Esophagus muscularis mucosa (tissue), 4 donors: Measurements from ENCODE around the gene UVRAG.

Experiments used
- CTCF ChIP-seq, 3 experiments: fragments of 200-600 bp in 2 of 3; fragments of 450-650 bp in 1 of 3; sonication (generic) in 2 of 3; IDR thresholded peaks; one replicate each; pipeline ENCODE4 v1.5.1; 2017 to 2019; ENCODE audit warnings: antibody characterized with exemption in 3 of 3, mild to moderate bottlenecking in 2 of 3, moderate library complexity in 1 of 3
- EP300 ChIP-seq: sonication (generic); formaldehyde crosslinking; IDR thresholded peaks from one replicate; pipeline ENCODE4 v1.6.1; 2017; ENCODE audit warnings: antibody characterized with exemption
- POLR2A ChIP-seq: fragments of 450-650 bp; IDR thresholded peaks from one replicate; pipeline ENCODE4 v1.6.1; 2017; ENCODE audit warnings: antibody characterized with exemption, moderate library complexity, mild to moderate bottlenecking, low read depth
- POLR2AphosphoS5 ChIP-seq, 2 donors: sonication (generic); formaldehyde crosslinking; IDR thresholded peaks; one replicate each; pipeline ENCODE4 v1.6.1; 2017; ENCODE audit warnings: antibody characterized with exemption in 2 of 2

- TF ChIP-seq CTCF (IDR thresholded peaks at IDR 0.05) (no peak), POLR2A (no peak), EP300 (no peak), POLR2AphosphoS5 (IDR thresholded peaks at IDR 0.05) (no peak)
These were observed 7.5 kb downstream of the UVRAG start for GRCh38 chr11:75822541-75822940.
